HEK293 (cell line): ENCODE results near the gene FKRP.

Experiments
- BCL11B ChIP-seq: fragments of 450-650 bp; formaldehyde crosslinking; IDR thresholded peaks from 2 replicates; pipeline ENCODE4 v1.5.1; 2016; ENCODE audit warnings: low read depth, missing biosample characterization, missing genetic modification characterization
- TF ChIP-seq, protein P1 (sequence below): fragments of 450-650 bp; formaldehyde crosslinking; IDR thresholded peaks from 2 replicates; pipeline ENCODE4 v1.5.1; 2016; ENCODE audit warnings: missing biosample characterization, missing genetic modification characterization

DNA sequence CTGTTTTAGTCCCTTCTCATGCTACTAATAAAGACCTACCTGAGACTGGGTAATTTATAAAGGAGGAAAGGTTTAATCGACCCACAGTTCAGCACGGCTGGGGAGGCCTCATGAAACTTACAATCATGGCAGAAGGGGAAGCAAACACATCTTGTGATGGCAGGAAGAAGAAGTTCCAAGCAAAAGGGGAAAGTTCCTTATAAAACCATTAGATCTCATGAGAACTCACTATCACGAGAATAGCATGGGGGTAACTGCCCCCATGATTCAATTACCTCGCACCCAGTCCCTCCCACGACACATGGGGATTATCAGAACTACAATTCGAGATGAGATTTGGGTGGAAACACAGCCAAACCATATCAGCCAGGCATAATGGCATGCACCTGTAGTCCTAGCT lies 13.3 kb downstream of the FKRP start:
- TF ChIP-seq BCL11B (tag by site-specific recombination) = no peak
- TF ChIP-seq, protein P1, sequence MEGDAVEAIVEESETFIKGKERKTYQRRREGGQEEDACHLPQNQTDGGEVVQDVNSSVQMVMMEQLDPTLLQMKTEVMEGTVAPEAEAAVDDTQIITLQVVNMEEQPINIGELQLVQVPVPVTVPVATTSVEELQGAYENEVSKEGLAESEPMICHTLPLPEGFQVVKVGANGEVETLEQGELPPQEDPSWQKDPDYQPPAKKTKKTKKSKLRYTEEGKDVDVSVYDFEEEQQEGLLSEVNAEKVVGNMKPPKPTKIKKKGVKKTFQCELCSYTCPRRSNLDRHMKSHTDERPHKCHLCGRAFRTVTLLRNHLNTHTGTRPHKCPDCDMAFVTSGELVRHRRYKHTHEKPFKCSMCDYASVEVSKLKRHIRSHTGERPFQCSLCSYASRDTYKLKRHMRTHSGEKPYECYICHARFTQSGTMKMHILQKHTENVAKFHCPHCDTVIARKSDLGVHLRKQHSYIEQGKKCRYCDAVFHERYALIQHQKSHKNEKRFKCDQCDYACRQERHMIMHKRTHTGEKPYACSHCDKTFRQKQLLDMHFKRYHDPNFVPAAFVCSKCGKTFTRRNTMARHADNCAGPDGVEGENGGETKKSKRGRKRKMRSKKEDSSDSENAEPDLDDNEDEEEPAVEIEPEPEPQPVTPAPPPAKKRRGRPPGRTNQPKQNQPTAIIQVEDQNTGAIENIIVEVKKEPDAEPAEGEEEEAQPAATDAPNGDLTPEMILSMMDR = no peak
